GM12878 (cell line): ENCODE measurements around the gene LAP3. TPM values are rescaled to one million over a fixed set of nuclear protein-coding genes. Genes with fewer than 3 reads are reported as not detected.

Experiments used
- ATAC-seq: fragments of 200-7000 bp; cut with Tn5 transposase; 3 replicates; pipeline ENCODE4 v1.9.1; 2020; ENCODE audit warnings: mild to moderate bottlenecking, moderate library complexity
- BruUV-seq: library from RNA; stranded (reverse); fragments of 400-500 nt; replicated peaks from 2 replicates; lab custom pipeline; 2021; lab: Mats Ljungman, UMichigan
- CTCF ChIA-PET: fragments of 300-600 bp; sonication (Branson Sonifier 250); formaldehyde crosslinking; extraction: SDS; loops from one replicate; lab custom pipeline; 2021; ENCODE audit warnings: inconsistent platforms; lab: Yijun Ruan, JAX
- POLR2A ChIA-PET: fragments of 350-600 bp; formaldehyde crosslinking; extraction: SDS; loops from one replicate; lab custom pipeline; 2021; ENCODE audit warnings: inconsistent platforms; lab: Charles Lee
- RAD21 ChIA-PET: fragments of 300-600 bp; sonication (Branson Sonifier 250); formaldehyde crosslinking; loops from one replicate; lab custom pipeline; 2023; ENCODE audit warnings: antibody characterized with exemption; ENCODE audit not compliant: unreplicated experiment; lab: Charles Lee
- SMC1A ChIA-PET: fragments of 300-600 bp; sonication (Branson Sonifier 250); formaldehyde crosslinking; loops from one replicate; lab custom pipeline; 2023; ENCODE audit not compliant: unreplicated experiment, uncharacterized antibody; lab: Charles Lee
- DNase-seq: peaks from one replicate; pipeline ENCODE4 v3.0.0-alpha.2; 2011; ENCODE audit warnings: low read depth, low spot score
- FAIRE-seq: peaks from 3 replicates; lab custom pipeline; 2011; peaks lifted over from hg19 to GRCh38; lab: Jason Lieb, UNC
- H2AFZ ChIP-seq: 2 replicates; pipeline ENCODE4 v1.6.0; 2011; ENCODE audit warnings: low read depth, low read length, control low read depth; ENCODE audit not compliant: control insufficient read depth
- H3K27ac ChIP-seq: 2 replicates; pipeline ENCODE4 v1.5.1; 2011; ENCODE audit warnings: control low read depth; ENCODE audit not compliant: control insufficient read depth, insufficient read depth
- H3K27me3 ChIP-seq, 2 experiments: replicated peaks in 1 of 2; 2 replicates each; pipeline versions ENCODE4 v1.6.0 to v1.6.1; 2011; ENCODE audit warnings: low read length in 1 of 2; ENCODE audit not compliant: control insufficient read depth in 2 of 2, insufficient read depth in 2 of 2
- H3K36me3 ChIP-seq, 2 experiments: 2 replicates each; pipeline ENCODE4 v1.5.1; 2011; ENCODE audit warnings: low read length in 1 of 2; ENCODE audit not compliant: control insufficient read depth in 2 of 2, insufficient read depth in 2 of 2
- H3K4me1 ChIP-seq: 2 replicates; pipeline ENCODE4 v1.6.1; 2011; ENCODE audit warnings: mild to moderate bottlenecking, low read length, moderate library complexity, mixed read lengths; ENCODE audit not compliant: control insufficient read depth, insufficient read depth
- H3K4me2 ChIP-seq: 2 replicates; pipeline ENCODE4 v1.6.0; 2011; ENCODE audit warnings: control low read depth; ENCODE audit not compliant: control insufficient read depth, insufficient read depth
- H3K4me3 ChIP-seq: fragments of 200-600 bp; sonication (generic); 2 replicates; pipeline ENCODE4 v1.5.1; 2016
- H3K79me2 ChIP-seq: 2 replicates; pipeline ENCODE4 v1.6.0; 2011; ENCODE audit warnings: low read length; ENCODE audit not compliant: control insufficient read depth, insufficient read depth
- H3K9ac ChIP-seq: 2 replicates; pipeline ENCODE4 v1.8.0; 2011; ENCODE audit warnings: low read length, control low read depth, mixed read lengths; ENCODE audit not compliant: control insufficient read depth, insufficient read depth
- H3K9me3 ChIP-seq: replicated peaks from 3 replicates; pipeline ENCODE4 v1.5.1; 2011; ENCODE audit warnings: mild to moderate bottlenecking, low read length; ENCODE audit not compliant: control insufficient read depth, insufficient read depth
- H4K20me1 ChIP-seq: 2 replicates; pipeline ENCODE4 v1.6.0; 2011; ENCODE audit not compliant: control insufficient read depth, insufficient read depth
- ASH2L ChIP-seq: fragments of 300-600, 200-600 bp; sonication (generic); IDR thresholded peaks from 2 replicates; pipeline ENCODE4 v1.6.1; 2017; ENCODE audit warnings: low read depth, mild to moderate bottlenecking, borderline replicate concordance
- MLLT1 ChIP-seq: fragments of 450-650 bp; IDR thresholded peaks from 2 replicates; pipeline ENCODE4 v1.6.1; 2016; ENCODE audit warnings: mild to moderate bottlenecking
- PAX5 ChIP-seq: IDR thresholded peaks from 2 replicates; pipeline ENCODE4 v1.6.1; 2011; ENCODE audit warnings: low read depth, low read length, borderline replicate concordance
- PML ChIP-seq: IDR thresholded peaks from 2 replicates; pipeline ENCODE4 v1.6.1; 2012; ENCODE audit warnings: low read length, inconsistent platforms
- SMARCA5 ChIP-seq: fragments of 450-650 bp; IDR thresholded peaks from 2 replicates; pipeline ENCODE4 v1.6.1; 2017; ENCODE audit warnings: mild to moderate bottlenecking
- TCF12 ChIP-seq: IDR thresholded peaks from 2 replicates; pipeline ENCODE4 v1.6.1; 2011; ENCODE audit warnings: low read depth, mild to moderate bottlenecking, low read length
- ZBTB33 ChIP-seq: fragments of 450-650 bp; IDR thresholded peaks from 2 replicates; pipeline ENCODE4 v1.6.1; 2017; ENCODE audit warnings: mild to moderate bottlenecking
- WGBS: methylation state at CpG from one replicate; pipeline ENCODE4 v1.1.6; 2016; ENCODE audit warnings: low lambda C conversion rate; ENCODE audit not compliant: insufficient replicate concordance, insufficient coverage; ENCODE audit errors: missing lambda C conversion rate; 5-methylcytosine and 5-hydroxymethylcytosine counted together
- in situ Hi-C: fragments of 300-500 bp; cut with MboI; formaldehyde crosslinking; loops from 9 replicates; pipeline ENCODE4 v1.14.3; 2018; ENCODE audit warnings: mixed read lengths
- intact Hi-C: fragments of 100-400 bp; cut with micrococcal nuclease; formaldehyde crosslinking; loops from one replicate; pipeline ENCODE4 v1.14.2; 2022; ENCODE audit not compliant: unreplicated experiment
- polyA plus RNA-seq, 11 experiments: library from polyadenylated mRNA; depleted of rRNA in 4 of 11; unstranded in 6 of 11; stranded (reverse) in 5 of 11; fragments of >200 nt; fragmentation: Nextera tagmentation in 4 of 11; fragmentation: Illumina TruSeq in 1 of 11; extraction: Ambion mirVana in 4 of 11; extraction: Trizol in 1 of 11; gene quantifications; 1 replicate in 1 of 11; 2 replicates in 10 of 11; pipeline versions ENCODE4 v1.2.1 to v1.2.3, GENCODE V29; 2011 to 2016; ENCODE audit warnings: inconsistent platforms in 2 of 11, missing spikeins in 2 of 11, low read depth in 1 of 11
- total RNA-seq, 4 experiments: library from RNA; depleted of rRNA in 3 of 4; stranded (reverse); fragments of >200 nt in 3 of 4; fragmentation: Illumina TruSeq in 1 of 4; extraction: Trizol in 1 of 4; gene quantifications; 2 replicates each; pipeline versions ENCODE4 v1.2.1 to v1.2.3, GENCODE V29; 2013 to 2021
- TF ChIP-seq, protein P1 (sequence below): fragments of 450-650 bp; IDR thresholded peaks from 2 replicates; pipeline ENCODE4 v1.6.1; 2017; ENCODE audit warnings: mild to moderate bottlenecking, moderate library complexity

The LAP3 gene
- total and polyA plus RNA-seq, 10 of the 15 experiments (the other 5 are each of a cell fraction or from before 2014, with no cell fraction given), result 134 to 249 (median 204) TPM

DNA sequence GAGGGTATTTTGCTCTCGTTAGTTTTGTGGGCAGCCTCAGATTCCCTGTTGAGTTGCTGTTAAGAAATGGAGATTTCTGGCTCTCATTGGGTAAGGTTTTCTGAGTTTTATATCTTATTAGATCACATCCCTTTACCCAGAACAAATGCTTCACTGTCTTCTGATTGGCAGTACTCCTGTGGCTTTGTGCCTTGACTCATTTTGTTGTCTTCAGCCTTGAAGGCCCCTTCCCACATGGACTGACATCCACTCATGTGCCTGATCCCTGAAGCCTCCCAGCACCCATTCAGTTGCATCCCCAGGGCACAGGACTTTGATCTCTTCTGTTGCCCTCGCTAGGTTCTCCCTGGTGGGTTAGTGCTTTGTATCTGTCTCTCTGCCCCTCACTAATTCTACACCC lies 47.8 kb downstream of the LAP3 start:
- no peak for FAIRE-seq
- BruUV-seq, result no TSS peak
- Histone ChIP-seq H3K36me3 (peaks cover 20 to 25% of the 10 kb centered on the region in 2 experiments), H2AFZ (no peak overlapping the region), H3K9me3 (no peaks in the 10 kb centered on the region), H3K4me2 (no peak overlapping the region), H3K4me1 (no peaks in the 10 kb centered on the region), H3K27me3 (no peaks in the 10 kb centered on the region), H3K27ac (no peak overlapping the region), H3K9ac (no peak overlapping the region), H3K4me3 (no peak overlapping the region), H3K79me2 (no peaks in the 10 kb centered on the region; the same call in 1 of the 2 replicates), H4K20me1 (no peaks in the 10 kb centered on the region)
- RAD21 ChIA-PET, result no interaction called here
- WGBS, result 73% methylated on average over 2 of the region's 2 CpGs
- no peak for ATAC-seq
- intact Hi-C loops (no loop called here), in situ Hi-C loops (no loop called here)
- TF ChIP-seq PAX5, result no peak
- no peak for TF ChIP-seq ASH2L
- no peak for TF ChIP-seq ZBTB33
- TF ChIP-seq MLLT1, result no peak
- TF ChIP-seq, protein P1, sequence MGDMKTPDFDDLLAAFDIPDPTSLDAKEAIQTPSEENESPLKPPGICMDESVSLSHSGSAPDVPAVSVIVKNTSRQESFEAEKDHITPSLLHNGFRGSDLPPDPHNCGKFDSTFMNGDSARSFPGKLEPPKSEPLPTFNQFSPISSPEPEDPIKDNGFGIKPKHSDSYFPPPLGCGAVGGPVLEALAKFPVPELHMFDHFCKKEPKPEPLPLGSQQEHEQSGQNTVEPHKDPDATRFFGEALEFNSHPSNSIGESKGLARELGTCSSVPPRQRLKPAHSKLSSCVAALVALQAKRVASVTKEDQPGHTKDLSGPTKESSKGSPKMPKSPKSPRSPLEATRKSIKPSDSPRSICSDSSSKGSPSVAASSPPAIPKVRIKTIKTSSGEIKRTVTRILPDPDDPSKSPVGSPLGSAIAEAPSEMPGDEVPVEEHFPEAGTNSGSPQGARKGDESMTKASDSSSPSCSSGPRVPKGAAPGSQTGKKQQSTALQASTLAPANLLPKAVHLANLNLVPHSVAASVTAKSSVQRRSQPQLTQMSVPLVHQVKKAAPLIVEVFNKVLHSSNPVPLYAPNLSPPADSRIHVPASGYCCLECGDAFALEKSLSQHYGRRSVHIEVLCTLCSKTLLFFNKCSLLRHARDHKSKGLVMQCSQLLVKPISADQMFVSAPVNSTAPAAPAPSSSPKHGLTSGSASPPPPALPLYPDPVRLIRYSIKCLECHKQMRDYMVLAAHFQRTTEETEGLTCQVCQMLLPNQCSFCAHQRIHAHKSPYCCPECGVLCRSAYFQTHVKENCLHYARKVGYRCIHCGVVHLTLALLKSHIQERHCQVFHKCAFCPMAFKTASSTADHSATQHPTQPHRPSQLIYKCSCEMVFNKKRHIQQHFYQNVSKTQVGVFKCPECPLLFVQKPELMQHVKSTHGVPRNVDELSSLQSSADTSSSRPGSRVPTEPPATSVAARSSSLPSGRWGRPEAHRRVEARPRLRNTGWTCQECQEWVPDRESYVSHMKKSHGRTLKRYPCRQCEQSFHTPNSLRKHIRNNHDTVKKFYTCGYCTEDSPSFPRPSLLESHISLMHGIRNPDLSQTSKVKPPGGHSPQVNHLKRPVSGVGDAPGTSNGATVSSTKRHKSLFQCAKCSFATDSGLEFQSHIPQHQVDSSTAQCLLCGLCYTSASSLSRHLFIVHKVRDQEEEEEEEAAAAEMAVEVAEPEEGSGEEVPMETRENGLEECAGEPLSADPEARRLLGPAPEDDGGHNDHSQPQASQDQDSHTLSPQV, result no peak
- no peak for TF ChIP-seq TCF12
- no peak for TF ChIP-seq SMARCA5
- TF ChIP-seq PML, result no peak
- CTCF ChIA-PET, result no interaction called here
- DNase-seq, result no peak
- POLR2A ChIA-PET, result no interaction called here
- SMC1A ChIA-PET, result no interaction called here
